HG03045 (cell line): ENCODE data around the gene KCNIP4.

Experiments used
- ATAC-seq: cut with Tn5 transposase; IDR thresholded peaks from one replicate; pipeline ENCODE4 v1.9.1; 2021; ENCODE audit warnings: mild to moderate bottlenecking, moderate library complexity; ENCODE audit not compliant: unreplicated experiment

Gene KCNIP4

GRCh38 chr4:21699446-21699845, 249.1 kb downstream of the KCNIP4 start:
- no peak for ATAC-seq

- no peak for ATAC-seq
These were observed 251.0 kb downstream of the KCNIP4 start for GRCh38 chr4:21697583-21697982.

- ATAC-seq = no peak
These were observed 253.4 kb downstream of the KCNIP4 start for GRCh38 chr4:21695141-21695540.

- ATAC-seq = no peak
These were observed 256.3 kb downstream of the KCNIP4 start for GRCh38 chr4:21692241-21692640.

GRCh38 chr4:21688596-21689265, 259.8 kb downstream of the KCNIP4 start:
- no peak for ATAC-seq

- ATAC-seq = no peak
These were observed 262.7 kb downstream of the KCNIP4 start for GRCh38 chr4:21685911-21686310.

- ATAC-seq = no peak
These were observed 268.2 kb downstream of the KCNIP4 start for GRCh38 chr4:21680326-21680898.

- ATAC-seq = no peak
These were observed 269.9 kb downstream of the KCNIP4 start for GRCh38 chr4:21678711-21679110.

- no peak for ATAC-seq
These were observed 271.4 kb downstream of the KCNIP4 start for GRCh38 chr4:21677173-21677572.

GRCh38 chr4:21664355-21664754, 284.2 kb downstream of the KCNIP4 start:
- no peak for ATAC-seq

- ATAC-seq = no peak
These were observed 291.7 kb downstream of the KCNIP4 start for GRCh38 chr4:21656832-21657231.

- ATAC-seq = no peak
These were observed 293.5 kb downstream of the KCNIP4 start for GRCh38 chr4:21655031-21655430.

GRCh38 chr4:21652508-21653231, 295.9 kb downstream of the KCNIP4 start:
- no peak for ATAC-seq

- no peak for ATAC-seq
These were observed 299.0 kb downstream of the KCNIP4 start for GRCh38 chr4:21649391-21650090.

GRCh38 chr4:21645776-21646175, 302.8 kb downstream of the KCNIP4 start:
- ATAC-seq = no peak

- no peak for ATAC-seq
These were observed 306.9 kb downstream of the KCNIP4 start for GRCh38 chr4:21641696-21642095.

- ATAC-seq = no peak
These were observed 310.3 kb downstream of the KCNIP4 start for GRCh38 chr4:21638171-21638725.

GRCh38 chr4:21628916-21629610, 319.5 kb downstream of the KCNIP4 start:
- ATAC-seq = no peak

- ATAC-seq = no peak
These were observed 320.4 kb downstream of the KCNIP4 start for GRCh38 chr4:21628116-21628670.

- ATAC-seq = no peak
These were observed 323.1 kb downstream of the KCNIP4 start for GRCh38 chr4:21625447-21625846.
